GM23338 (cell line): ENCODE results near the gene SH3GL3. TPM values are rescaled to one million over a fixed set of nuclear protein-coding genes. Genes with fewer than 3 reads are reported as not detected.
A peak's percentile ranks its signal among the peaks of the same experiment; 100 is the strongest.

Experiments used
- ATAC-seq: fragments of 200-7000 bp; cut with Tn5 transposase; 3 replicates; pipeline ENCODE4 v1.9.1; 2020
- DNase-seq: peaks from one replicate; pipeline ENCODE4 v3.0.0-alpha.2; 2015; ENCODE audit warnings: low spot score
- H2AFZ ChIP-seq: fragments of 200-600 bp; sonication (generic); 2 replicates; pipeline ENCODE4 v1.8.0; 2016; ENCODE audit warnings: antibody characterized with exemption, mild to moderate bottlenecking, moderate library complexity
- H3F3A ChIP-seq: fragments of 200-600 bp; sonication (generic); replicated peaks from 2 replicates; pipeline ENCODE4 v1.8.0; 2017; ENCODE audit warnings: antibody characterized with exemption, mixed run types, low read depth
- H3K27ac ChIP-seq: fragments of 200-600 bp; sonication (generic); 2 replicates; pipeline ENCODE4 v1.6.1; 2016; ENCODE audit warnings: low read depth
- H3K27me3 ChIP-seq: fragments of 200-600 bp; sonication (generic); 2 replicates; pipeline ENCODE4 v1.8.0; 2016; ENCODE audit warnings: mild to moderate bottlenecking, mixed run types, moderate library complexity; ENCODE audit not compliant: insufficient read depth
- H3K36me3 ChIP-seq: fragments of 200-600 bp; sonication (generic); 2 replicates; pipeline ENCODE4 v1.8.0; 2016; ENCODE audit warnings: mild to moderate bottlenecking; ENCODE audit not compliant: insufficient read depth
- H3K4me1 ChIP-seq: fragments of 200-600 bp; sonication (generic); 2 replicates; pipeline ENCODE4 v1.8.0; 2016; ENCODE audit warnings: mild to moderate bottlenecking, moderate library complexity; ENCODE audit not compliant: insufficient read depth
- H3K4me2 ChIP-seq: fragments of 200-600 bp; sonication (generic); 2 replicates; pipeline ENCODE4 v1.7.1; 2017; ENCODE audit warnings: mixed run types
- H3K4me3 ChIP-seq: fragments of 200-600 bp; sonication (generic); 2 replicates; pipeline ENCODE4 v1.6.1; 2016; ENCODE audit warnings: mixed run types
- H3K79me2 ChIP-seq: fragments of 200-600 bp; sonication (generic); replicated peaks from 2 replicates; pipeline ENCODE4 v1.8.0; 2017; ENCODE audit warnings: mild to moderate bottlenecking; ENCODE audit not compliant: insufficient read depth
- H3K9me2 ChIP-seq: fragments of 200-600 bp; sonication (generic); 2 replicates; pipeline ENCODE4 v1.8.0; 2017; ENCODE audit not compliant: insufficient read depth
- H4K20me1 ChIP-seq: fragments of 200-600 bp; sonication (generic); replicated peaks from 2 replicates; pipeline ENCODE4 v1.8.0; 2017; ENCODE audit warnings: mild to moderate bottlenecking; ENCODE audit not compliant: insufficient read depth
- H3K27ac Mint-ChIP-seq: 2 replicates; pipeline ENCODE4 v1.8.0; 2020; ENCODE audit warnings: inconsistent platforms, mild to moderate bottlenecking, moderate library complexity, mixed read lengths
- H3K27me3 Mint-ChIP-seq: 3 replicates; pipeline ENCODE4 v1.8.0; 2022; ENCODE audit warnings: low read depth, mild to moderate bottlenecking, moderate library complexity, mixed read lengths, inconsistent platforms; ENCODE audit not compliant: insufficient read depth, poor library complexity
- H3K36me3 Mint-ChIP-seq: 3 replicates; pipeline ENCODE4 v1.8.0; 2021; ENCODE audit warnings: low read depth, mild to moderate bottlenecking, inconsistent platforms, moderate library complexity, mixed read lengths
- H3K4me1 Mint-ChIP-seq: 3 replicates; pipeline ENCODE4 v1.8.0; 2020; ENCODE audit warnings: mild to moderate bottlenecking, inconsistent platforms, mixed read lengths
- H3K4me3 Mint-ChIP-seq: 3 replicates; pipeline ENCODE4 v1.8.0; 2021; ENCODE audit warnings: moderate library complexity, mild to moderate bottlenecking, inconsistent platforms, mixed read lengths
- H3K9me3 Mint-ChIP-seq: 3 replicates; pipeline ENCODE4 v1.8.0; 2020; ENCODE audit warnings: moderate library complexity, mild to moderate bottlenecking, inconsistent platforms, mixed read lengths
- CREB1 ChIP-seq: fragments of 250-450 bp; sonication (Bioruptor Pico); IDR thresholded peaks from 2 replicates; pipeline ENCODE4 v1.5.0; 2020; ENCODE audit warnings: low read depth, mild to moderate bottlenecking, moderate library complexity
- CTCF ChIP-seq, 2 experiments: fragments of 200-600 bp in 1 of 2; sonication (generic) in 1 of 2; conservative IDR thresholded peaks; 2 replicates each; pipeline versions ENCODE4 v1.5.1 to v1.6.1; 2016 to 2017; ENCODE audit warnings: antibody characterized with exemption in 2 of 2, low read depth in 2 of 2, mild to moderate bottlenecking in 2 of 2, moderate library complexity in 1 of 2
- ETS1 ChIP-seq: IDR thresholded peaks from 2 replicates; pipeline ENCODE4 v1.6.1; 2016; ENCODE audit warnings: antibody characterized with exemption
- EZH2 ChIP-seq: fragments of 200-600 bp; sonication (generic); IDR thresholded peaks from one replicate; pipeline ENCODE4 v1.8.0; 2017; ENCODE audit warnings: antibody characterized with exemption, mild to moderate bottlenecking, low read depth; ENCODE audit not compliant: unreplicated experiment
- EZH2phosphoT487 ChIP-seq: fragments of 200-600 bp; sonication (generic); IDR thresholded peaks from one replicate; pipeline ENCODE4 v1.8.1; 2018; ENCODE audit warnings: antibody characterized with exemption; ENCODE audit not compliant: unreplicated experiment
- JUNB ChIP-seq: IDR thresholded peaks from one replicate; pipeline ENCODE4 v1.6.1; 2016; ENCODE audit warnings: antibody characterized with exemption; ENCODE audit not compliant: unreplicated experiment
- POLR2AphosphoS5 ChIP-seq: IDR thresholded peaks from 2 replicates; pipeline ENCODE4 v1.6.1; 2016; ENCODE audit warnings: antibody characterized with exemption, low read depth
- REST ChIP-seq: IDR thresholded peaks from one replicate; pipeline ENCODE4 v1.6.1; 2018; ENCODE audit warnings: antibody characterized with exemption; ENCODE audit not compliant: unreplicated experiment
- STAT1 ChIP-seq: IDR thresholded peaks from one replicate; pipeline ENCODE4 v1.6.1; 2016; ENCODE audit warnings: antibody characterized with exemption; ENCODE audit not compliant: unreplicated experiment
- polyA plus RNA-seq: library from polyadenylated mRNA; unstranded; fragments of >200 nt; fragmentation: Nextera tagmentation; extraction: Ambion mirVana; gene quantifications from 2 replicates; pipeline ENCODE4 v1.2.1, GENCODE V29; 2016
- total RNA-seq: library from RNA; depleted of rRNA; stranded (reverse); fragments of >200 nt; shearing (Covaris generic); gene quantifications from 2 replicates; pipeline ENCODE4 v1.2.3, GENCODE V29; 2014

SH3GL3 gene
- total and polyA plus RNA-seq, 2 experiments from 2014 or later = 15.9 to 21.1 TPM

GRCh38 chr15:83435202-83435601 is 11.9 kb upstream of the SH3GL3 start:
- Mint-ChIP-seq H3K4me3 (no peak overlapping the region), H3K4me1 (peaks cover 17% of the 10 kb centered on the region), H3K36me3 (no peaks in the 10 kb centered on the region), H3K27ac (no peak overlapping the region), H3K9me3 (no peaks in the 10 kb centered on the region), H3K27me3 (peaks cover 6% of the 10 kb centered on the region)
- no peaks in the 10 kb centered on the region for H3K79me2 ChIP-seq
- no peak overlapping the region for H2AFZ ChIP-seq
- no peaks in the 10 kb centered on the region; the same call in 1 of the 2 replicates for H3K4me1 ChIP-seq
- H3K9me2 ChIP-seq = no peaks in the 10 kb centered on the region
- no peak overlapping the region for H3K27ac ChIP-seq
- DNase-seq (no peak), ATAC-seq (no peak)
- H3K36me3 ChIP-seq = no peaks in the 10 kb centered on the region
- H4K20me1 ChIP-seq = no peaks in the 10 kb centered on the region
- H3K4me3 ChIP-seq = no peak overlapping the region
- H3K4me2 ChIP-seq = no peak overlapping the region
- TF ChIP-seq REST = no peak
- TF ChIP-seq JUNB = no peak
- no peak for TF ChIP-seq EZH2
- no peaks in the 10 kb centered on the region for H3F3A ChIP-seq
- H3K27me3 ChIP-seq = no peaks in the 10 kb centered on the region

GRCh38 chr15:83435782-83436181 is 11.4 kb upstream of the SH3GL3 start:
- Histone ChIP-seq H4K20me1 (no peaks in the 10 kb centered on the region), H3K4me3 (no peak overlapping the region), H3K9me2 (no peaks in the 10 kb centered on the region), H3K4me2 (no peak overlapping the region), H3K27ac (no peak overlapping the region), H2AFZ (0 out of 2 replicates have a peak overlapping the region, but pooled peaks have one; percentile 86), H3K79me2 (no peaks in the 10 kb centered on the region), H3K27me3 (no peaks in the 10 kb centered on the region), H3K4me1 (no peaks in the 10 kb centered on the region; the same call in 1 of the 2 replicates), H3F3A (no peaks in the 10 kb centered on the region), H3K36me3 (no peaks in the 10 kb centered on the region)
- Mint-ChIP-seq H3K36me3 (no peaks in the 10 kb centered on the region), H3K4me3 (no peak overlapping the region), H3K9me3 (no peaks in the 10 kb centered on the region), H3K27me3 (peaks cover 8% of the 10 kb centered on the region), H3K4me1 (peaks cover 17% of the 10 kb centered on the region), H3K27ac (no peak overlapping the region)
- ATAC-seq (no peak), DNase-seq (no peak)
- TF ChIP-seq POLR2AphosphoS5 (no peak), EZH2phosphoT487 (no peak), CREB1 (CRISPR knock-in tag) (no peak), REST (no peak), STAT1 (no peak), EZH2 (no peak), ETS1 (no peak), CTCF (conservative IDR thresholded peaks at IDR 0.05; ENCODE audit: low read depth in 2 of 2) (no peak)
